GM19324 (cell line): ENCODE results near the gene HERC5.
"Not testable (repeated sequence)": the region's sequence is repeated elsewhere in the genome, so short reads cannot be mapped to it uniquely, and the experiment has no call there.

Source experiments
- ATAC-seq: cut with Tn5 transposase; IDR thresholded peaks from one replicate; pipeline ENCODE4 v1.9.1; 2021; ENCODE audit warnings: mild to moderate bottlenecking, moderate library complexity; ENCODE audit not compliant: unreplicated experiment, low FRiP score

Gene HERC5

GRCh38 chr4:88456670-88457306 lies at the start of gene HERC5:
Gene HERC5, plus strand, starts transcription at chr4:88457119. Its CDS starts 151 bp downstream, at chr4:88457270.
- peak; percentile 94 for ATAC-seq

GRCh38 chr4:88409206-88409605 lies 47.7 kb upstream of the HERC5 start:
- ATAC-seq: no peak

- ATAC-seq: no peak
Measured at GRCh38 chr4:88409789-88410188, 47.1 kb upstream of the HERC5 start.

GRCh38 chr4:88411491-88412096 lies 45.3 kb upstream of the HERC5 start:
- no peak for ATAC-seq

GRCh38 chr4:88413801-88414200 lies 43.1 kb upstream of the HERC5 start:
- no peak for ATAC-seq

GRCh38 chr4:88414755-88415154 lies 42.2 kb upstream of the HERC5 start:
- ATAC-seq: no peak

GRCh38 chr4:88415982-88416381 lies 40.9 kb upstream of the HERC5 start:
- no peak for ATAC-seq

GRCh38 chr4:88418411-88418810 lies 38.5 kb upstream of the HERC5 start:
- ATAC-seq: no peak

- ATAC-seq: no peak
Measured at GRCh38 chr4:88419874-88420273, 37.0 kb upstream of the HERC5 start.

- no peak for ATAC-seq
Measured at GRCh38 chr4:88420844-88421243, 36.1 kb upstream of the HERC5 start.

- ATAC-seq: no peak
Measured at GRCh38 chr4:88422403-88422802, 34.5 kb upstream of the HERC5 start.

- no peak for ATAC-seq
Measured at GRCh38 chr4:88429401-88429800, 27.5 kb upstream of the HERC5 start.

GRCh38 chr4:88435987-88436693 lies 20.8 kb upstream of the HERC5 start:
- ATAC-seq: no peak

GRCh38 chr4:88437873-88438272 lies 19.0 kb upstream of the HERC5 start:
- ATAC-seq: not testable (repeated sequence)

- ATAC-seq: no peak
Measured at GRCh38 chr4:88439161-88439760, 17.7 kb upstream of the HERC5 start.

- no peak for ATAC-seq
Measured at GRCh38 chr4:88440146-88440545, 16.8 kb upstream of the HERC5 start.

- ATAC-seq: no peak
Measured at GRCh38 chr4:88441696-88442095, 15.2 kb upstream of the HERC5 start.

GRCh38 chr4:88442689-88443191 lies 14.2 kb upstream of the HERC5 start:
- ATAC-seq: no peak

- no peak for ATAC-seq
Measured at GRCh38 chr4:88443486-88443885, 13.4 kb upstream of the HERC5 start.

- no peak for ATAC-seq
Measured at GRCh38 chr4:88445252-88445651, 11.7 kb upstream of the HERC5 start.

GRCh38 chr4:88446124-88446523 lies 10.8 kb upstream of the HERC5 start:
- no peak for ATAC-seq
